ENCODE measurements around the gene SDHAF1.
"Not testable (repeated sequence)": the region's sequence is repeated elsewhere in the genome, so short reads cannot be mapped to it uniquely, and the experiment has no call there.

DNA sequence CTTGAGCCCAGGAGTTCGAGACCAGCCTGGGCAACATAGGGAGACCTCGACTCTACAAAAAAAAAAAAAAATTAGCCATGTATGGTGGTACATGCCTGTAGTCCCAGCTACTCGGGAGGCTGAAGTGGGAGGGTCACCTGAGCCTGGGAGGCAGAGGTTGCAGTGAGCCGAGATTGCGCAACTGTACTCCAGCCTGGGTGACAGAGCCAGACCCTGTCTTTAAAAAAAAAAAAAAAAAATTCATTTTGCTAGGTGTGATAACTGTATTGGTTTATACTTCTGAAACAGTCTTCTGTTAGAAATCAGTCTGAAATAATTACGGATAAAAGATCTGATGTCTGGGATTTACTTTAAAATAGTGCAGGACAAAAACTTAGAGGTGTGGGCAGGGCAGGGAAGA lies 46.1 kb downstream of the SDHAF1 start:
- TF ChIP-seq, protein P1, sequence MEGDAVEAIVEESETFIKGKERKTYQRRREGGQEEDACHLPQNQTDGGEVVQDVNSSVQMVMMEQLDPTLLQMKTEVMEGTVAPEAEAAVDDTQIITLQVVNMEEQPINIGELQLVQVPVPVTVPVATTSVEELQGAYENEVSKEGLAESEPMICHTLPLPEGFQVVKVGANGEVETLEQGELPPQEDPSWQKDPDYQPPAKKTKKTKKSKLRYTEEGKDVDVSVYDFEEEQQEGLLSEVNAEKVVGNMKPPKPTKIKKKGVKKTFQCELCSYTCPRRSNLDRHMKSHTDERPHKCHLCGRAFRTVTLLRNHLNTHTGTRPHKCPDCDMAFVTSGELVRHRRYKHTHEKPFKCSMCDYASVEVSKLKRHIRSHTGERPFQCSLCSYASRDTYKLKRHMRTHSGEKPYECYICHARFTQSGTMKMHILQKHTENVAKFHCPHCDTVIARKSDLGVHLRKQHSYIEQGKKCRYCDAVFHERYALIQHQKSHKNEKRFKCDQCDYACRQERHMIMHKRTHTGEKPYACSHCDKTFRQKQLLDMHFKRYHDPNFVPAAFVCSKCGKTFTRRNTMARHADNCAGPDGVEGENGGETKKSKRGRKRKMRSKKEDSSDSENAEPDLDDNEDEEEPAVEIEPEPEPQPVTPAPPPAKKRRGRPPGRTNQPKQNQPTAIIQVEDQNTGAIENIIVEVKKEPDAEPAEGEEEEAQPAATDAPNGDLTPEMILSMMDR (IDR thresholded peaks at IDR 0.05): not testable (repeated sequence)
- TF ChIP-seq POLR2A (IDR thresholded peaks at IDR 0.05): not testable (repeated sequence)

Measured in stomach (tissue), 4 donors.